Left renal cortex interstitium (tissue), 4 donors: ENCODE data around the gene KLHL25. TPM values are rescaled to one million over a fixed set of nuclear protein-coding genes. Genes with fewer than 3 reads are reported as not detected.

Source experiments
- DNase-seq, 4 donors: peaks; one replicate each; pipeline ENCODE4 v3.0.0-alpha.2; 2013; ENCODE audit warnings: low read depth in 4 of 4, low spot score in 2 of 4, missing footprints in 1 of 4
- polyA plus RNA-seq, 4 donors: library from polyadenylated mRNA; unstranded; fragments of 120-200 nt; gene quantifications; one replicate each; pipeline ENCODE4 v1.2.1, GENCODE V29; 2013; ENCODE audit not compliant: insufficient read length in 4 of 4

Gene KLHL25
- polyA plus RNA-seq, 4 donors: 9.5 to 15.7 (median 13.9) TPM

- DNase-seq: no peak
These were observed 72.2 kb downstream of the KLHL25 start for GRCh38 chr15:85722374-85723152.

- no peak for DNase-seq
These were observed 75.7 kb downstream of the KLHL25 start for GRCh38 chr15:85718981-85719380.

- DNase-seq: no peak
These were observed 76.3 kb downstream of the KLHL25 start for GRCh38 chr15:85718271-85718971.

- DNase-seq: no peak
These were observed 77.5 kb downstream of the KLHL25 start for GRCh38 chr15:85717212-85717611.

- DNase-seq: no peak
These were observed 78.5 kb downstream of the KLHL25 start for GRCh38 chr15:85716261-85716660.

GRCh38 chr15:85711580-85712192 lies 83.0 kb downstream of the KLHL25 start:
- no peak for DNase-seq

- no peak for DNase-seq
These were observed 84.3 kb downstream of the KLHL25 start for GRCh38 chr15:85710340-85710842.
